Measurements from ENCODE around the gene OXTR.

Gene OXTR

DNA sequence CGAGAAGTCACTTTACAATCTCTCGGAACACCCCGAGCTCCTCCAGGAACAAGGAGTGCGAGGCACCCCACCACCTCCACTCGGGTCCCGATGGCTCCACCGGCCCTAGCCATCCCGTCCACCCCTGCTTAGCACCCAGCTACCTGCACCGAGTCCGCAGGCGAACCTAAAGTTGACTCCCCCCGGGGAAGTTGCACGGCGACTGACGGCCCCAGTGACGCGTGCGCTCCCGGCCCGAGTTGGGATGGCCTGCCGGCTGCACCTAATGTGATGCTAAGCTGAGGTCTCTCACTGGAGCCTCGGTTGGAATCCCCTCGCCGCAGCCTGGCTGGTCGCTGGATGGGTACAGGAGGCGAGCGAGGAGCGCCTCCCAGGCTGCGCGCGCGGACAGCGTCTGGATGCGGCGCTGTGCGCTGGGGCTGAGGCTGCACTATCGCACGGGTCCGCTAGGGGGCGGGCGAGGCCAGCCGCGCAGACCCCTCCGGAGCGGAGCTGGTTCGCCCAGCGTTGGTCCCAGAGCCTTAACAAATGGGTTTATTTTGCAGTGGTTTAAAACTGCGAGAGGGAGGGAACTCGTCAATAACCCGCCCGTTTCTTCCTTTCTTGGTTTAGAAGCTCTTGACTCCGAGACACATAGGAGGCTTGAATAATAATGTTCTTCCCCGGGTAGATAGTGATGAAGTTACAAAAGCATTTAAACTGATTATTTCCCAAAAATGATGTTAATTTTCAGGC is at the start of gene OXTR:
TSS of gene OXTR (minus strand) at position 526 of the 735 bp plus-strand sequence. CDS start 1,426 bp downstream, outside the sequence.
- DNase-seq: peak; percentile 30

DNA sequence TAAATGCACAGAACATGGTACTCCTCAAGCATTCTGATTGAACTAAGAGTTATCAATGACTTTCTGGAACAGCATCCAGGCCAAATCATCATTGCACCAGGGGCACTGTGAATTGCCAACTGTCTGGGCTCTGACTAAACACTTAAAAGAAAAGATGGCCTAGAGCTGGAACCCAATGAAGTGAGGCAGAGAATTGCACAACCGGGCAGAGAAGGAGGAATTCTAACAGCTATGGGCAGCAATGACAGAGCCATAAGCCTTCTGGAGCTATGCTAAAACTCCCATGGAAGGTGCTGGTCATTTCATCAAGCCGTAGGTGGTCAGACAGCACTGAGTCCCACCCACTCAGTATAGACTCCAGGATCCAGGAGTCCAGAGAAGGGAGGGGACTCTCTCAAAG is 48.1 kb upstream of the OXTR start:
- no peak for DNase-seq

DNA sequence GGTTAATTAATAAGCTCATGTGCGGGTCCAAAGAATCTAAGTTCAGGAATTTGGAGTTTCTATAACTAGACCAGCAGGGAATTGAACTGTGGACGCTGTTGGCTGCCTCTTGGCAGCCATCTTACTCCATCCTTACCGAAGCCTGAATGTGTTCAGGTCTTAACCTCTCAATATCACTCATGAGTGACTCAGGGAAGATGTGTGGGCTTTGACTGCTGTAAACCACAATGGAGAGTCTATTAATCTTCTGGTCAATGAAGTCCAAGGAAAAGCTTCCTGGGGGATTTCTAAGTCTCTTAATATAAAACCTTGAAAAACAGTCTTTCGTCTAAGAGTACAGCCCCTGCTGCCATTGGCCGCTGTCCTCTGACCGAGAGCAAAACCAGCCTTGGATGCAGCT is 46.7 kb upstream of the OXTR start:
- no peak for DNase-seq

DNA sequence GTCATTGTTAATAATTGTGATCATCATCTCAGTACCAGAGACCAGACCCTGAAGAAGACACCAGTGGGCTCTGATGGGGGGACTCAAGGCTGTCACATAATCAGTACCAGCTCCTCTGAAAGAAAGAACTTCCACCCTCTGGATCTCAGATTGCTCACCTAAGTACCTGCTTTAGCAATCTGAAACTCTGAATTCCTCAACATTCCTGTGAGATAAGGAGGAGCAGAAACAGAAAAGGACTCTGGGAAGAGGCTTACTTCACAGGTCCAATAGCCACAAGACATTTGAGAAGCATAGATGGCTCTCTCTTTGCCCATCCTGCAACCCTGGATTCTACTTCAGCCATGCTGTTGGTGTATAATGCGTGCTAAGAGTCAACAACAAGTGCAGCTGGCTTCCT is 44.0 kb upstream of the OXTR start:
- DNase-seq: no peak

DNA sequence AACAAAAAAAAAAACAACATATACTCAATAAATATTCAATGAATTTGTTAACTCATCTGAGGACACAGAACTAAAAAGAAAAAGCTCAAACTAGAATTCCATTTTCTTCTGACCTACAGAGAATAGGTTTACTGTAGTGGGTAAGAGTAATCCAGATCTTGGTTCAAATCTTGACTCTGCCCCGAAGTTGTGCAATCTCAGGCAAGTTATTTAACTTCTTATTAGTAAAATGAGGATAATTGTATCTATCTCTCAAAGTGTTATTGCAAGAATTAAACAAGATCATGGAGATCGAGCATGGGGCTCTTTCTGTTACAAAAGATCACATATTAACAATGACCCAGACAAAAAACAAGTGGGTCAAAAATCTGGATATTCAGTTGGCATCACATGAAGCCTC is 41.1 kb upstream of the OXTR start:
- no peak for DNase-seq

DNA sequence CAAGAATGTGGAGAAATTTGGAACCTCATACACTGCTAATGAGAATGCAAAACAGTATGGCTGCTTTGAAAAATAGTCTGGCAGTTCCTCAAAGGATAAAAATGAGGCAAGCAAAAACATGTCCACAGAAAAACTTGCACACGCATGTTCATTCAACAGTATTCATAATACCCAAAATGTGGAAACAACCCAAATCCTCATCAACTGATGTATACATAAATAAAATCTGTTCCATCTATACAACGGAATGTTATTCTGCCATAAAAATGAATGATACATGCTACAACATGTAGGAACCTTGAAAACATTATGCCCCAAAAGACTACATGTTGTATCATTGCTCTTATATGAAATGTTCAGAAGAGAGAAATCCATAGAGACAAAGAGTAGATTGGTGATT is 36.4 kb upstream of the OXTR start:
- no peak for DNase-seq

DNA sequence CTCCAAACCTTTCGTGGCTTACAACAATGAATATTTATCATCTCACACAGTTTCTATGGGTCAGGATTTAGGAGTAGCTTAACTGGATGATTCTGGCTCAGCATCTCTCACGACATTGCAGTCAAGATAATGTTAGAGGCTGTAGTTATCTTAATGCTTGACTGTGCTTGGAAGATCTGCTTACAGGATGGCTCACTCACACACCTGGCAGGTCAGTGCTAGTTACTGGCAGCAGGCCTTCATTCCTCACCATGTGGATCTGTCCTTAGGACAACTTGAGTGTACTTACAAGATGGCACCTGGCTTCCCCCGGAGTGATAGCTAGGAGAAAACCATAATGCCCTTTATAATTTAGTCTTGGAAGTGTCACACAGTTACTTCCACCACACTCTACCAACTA is 32.8 kb upstream of the OXTR start:
- no peak for DNase-seq

DNA sequence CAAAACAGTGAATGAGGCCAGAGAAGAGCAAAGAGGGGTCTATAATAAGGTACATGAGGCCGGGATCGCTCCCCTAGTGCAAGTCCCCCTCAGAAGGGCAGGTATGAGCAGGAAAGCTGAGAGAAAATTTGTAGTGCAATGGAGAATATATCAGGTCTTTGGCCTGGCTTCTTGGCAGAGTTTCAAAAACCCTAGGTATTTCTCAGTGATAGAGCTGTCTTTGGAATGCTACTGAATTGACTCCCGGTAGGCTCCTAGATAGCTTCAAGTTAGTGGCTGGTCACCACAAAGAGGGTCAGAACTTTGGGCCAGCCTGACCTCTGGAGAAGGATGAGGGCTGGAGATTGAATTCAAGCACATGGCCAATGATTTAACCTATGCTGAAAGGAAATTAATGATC is 30.6 kb upstream of the OXTR start:
- DNase-seq: no peak

DNA sequence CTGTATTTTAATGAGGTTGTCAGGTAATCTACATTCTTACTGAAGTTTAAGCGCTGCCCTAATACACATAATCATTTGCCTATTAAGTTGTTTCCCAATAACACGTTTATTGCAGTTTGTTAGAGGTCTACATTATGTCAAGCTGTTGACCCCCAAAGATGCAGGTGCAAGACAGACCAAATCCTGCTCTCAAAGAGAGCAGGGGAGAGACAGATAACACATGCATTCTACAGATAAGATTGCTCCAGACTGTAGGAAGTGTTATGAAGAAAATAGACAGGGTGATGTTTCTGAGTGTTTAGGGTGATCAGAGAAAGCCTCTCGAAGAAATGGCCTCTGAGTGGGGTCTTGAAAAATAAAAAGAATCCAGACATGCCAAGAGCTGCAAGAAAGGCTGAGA is 24.8 kb upstream of the OXTR start:
- no peak for DNase-seq

DNA sequence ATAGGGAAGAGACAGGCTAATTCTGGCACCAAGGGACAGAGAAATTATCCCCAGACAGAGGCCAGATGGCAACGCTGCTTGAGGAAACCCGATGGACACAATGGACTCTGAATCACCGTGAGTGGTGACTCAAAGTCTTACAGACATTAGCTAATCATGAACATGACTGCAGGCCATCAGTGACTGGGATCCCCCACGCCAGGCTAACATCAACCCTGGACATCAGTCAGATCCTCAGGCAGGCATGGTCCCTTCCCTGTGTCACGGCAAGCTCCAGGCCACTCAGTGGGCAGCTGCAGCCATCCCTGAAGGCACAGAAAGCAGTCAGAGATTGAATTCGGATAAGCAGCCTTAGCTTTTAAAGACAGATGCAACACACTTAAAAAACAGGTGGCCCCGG is 23.8 kb upstream of the OXTR start:
- DNase-seq: no peak

DNA sequence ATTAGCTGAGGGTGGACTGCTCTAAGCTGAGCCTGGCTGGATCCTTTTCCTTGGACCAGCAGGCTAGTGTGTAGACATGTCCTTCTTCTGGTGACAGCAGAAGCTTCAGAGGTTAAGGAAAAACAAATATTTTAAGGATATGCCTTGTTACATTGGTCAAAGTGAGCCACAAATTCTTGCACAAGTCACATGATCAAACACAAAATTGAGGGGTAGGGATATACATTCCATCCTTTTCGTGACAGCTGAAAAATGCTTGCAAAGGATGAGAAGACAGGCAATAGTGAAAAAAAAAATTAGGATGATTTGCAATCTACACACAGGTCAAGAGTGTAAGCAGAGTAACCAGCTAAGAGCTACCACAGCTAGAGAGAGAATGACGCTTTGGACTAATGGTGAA is 21.1 kb upstream of the OXTR start:
- no peak for DNase-seq

DNA sequence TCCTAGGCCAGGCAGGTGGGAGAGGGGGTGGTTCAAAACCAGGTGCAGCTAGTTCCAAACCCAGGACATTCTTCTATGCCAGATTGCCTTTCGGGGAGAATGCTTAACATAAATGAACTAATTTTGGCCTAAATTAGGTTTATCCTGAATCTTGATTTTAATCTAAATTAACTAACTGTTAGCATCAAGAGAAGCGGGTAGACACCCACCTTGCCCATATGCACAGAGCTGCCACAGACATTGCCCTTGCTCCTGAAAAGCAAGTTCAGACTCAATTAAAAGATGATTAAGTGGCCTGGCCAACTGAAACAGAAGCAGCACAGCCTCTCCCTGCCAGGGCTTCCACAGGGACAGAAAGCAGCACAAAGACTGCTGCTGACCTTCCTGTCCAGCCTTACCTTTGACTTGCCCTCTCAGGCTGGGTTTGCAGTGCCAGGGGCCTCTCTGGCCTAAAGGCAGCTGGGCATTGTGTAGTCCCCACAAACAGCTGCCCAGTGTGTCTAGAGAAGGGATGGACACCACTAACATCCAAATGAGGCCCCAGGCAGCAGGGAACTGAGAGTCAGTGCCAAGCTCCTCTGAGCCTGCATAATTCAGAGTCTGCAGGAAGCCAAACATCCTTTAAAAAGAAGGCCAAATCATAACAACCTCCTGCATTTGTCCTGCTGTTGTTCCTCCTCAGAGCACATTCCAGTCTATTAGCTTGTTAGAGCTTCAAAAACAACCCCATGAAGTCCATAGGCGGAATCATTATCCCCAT is 15.4 kb upstream of the OXTR start:
- no peak for DNase-seq

DNA sequence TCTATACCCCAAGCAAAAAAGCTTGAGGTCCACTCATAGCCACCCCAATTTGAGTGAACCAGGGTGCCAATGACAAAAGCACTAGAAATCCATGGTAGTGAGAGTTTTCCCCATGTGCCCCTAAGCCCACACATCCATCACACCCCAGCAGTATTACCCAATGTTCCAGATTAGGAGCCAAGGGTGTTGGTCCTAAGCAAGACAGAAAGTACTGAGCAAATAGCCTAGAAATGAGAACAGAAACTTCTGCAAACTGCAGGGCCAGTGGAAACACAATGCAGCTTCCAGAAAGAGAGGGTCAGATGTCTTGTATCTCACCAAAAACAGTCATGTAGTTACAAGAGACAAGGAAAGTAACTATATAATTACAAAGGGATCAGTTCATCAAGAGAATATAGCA is 10.9 kb upstream of the OXTR start:
- no peak for DNase-seq

DNA sequence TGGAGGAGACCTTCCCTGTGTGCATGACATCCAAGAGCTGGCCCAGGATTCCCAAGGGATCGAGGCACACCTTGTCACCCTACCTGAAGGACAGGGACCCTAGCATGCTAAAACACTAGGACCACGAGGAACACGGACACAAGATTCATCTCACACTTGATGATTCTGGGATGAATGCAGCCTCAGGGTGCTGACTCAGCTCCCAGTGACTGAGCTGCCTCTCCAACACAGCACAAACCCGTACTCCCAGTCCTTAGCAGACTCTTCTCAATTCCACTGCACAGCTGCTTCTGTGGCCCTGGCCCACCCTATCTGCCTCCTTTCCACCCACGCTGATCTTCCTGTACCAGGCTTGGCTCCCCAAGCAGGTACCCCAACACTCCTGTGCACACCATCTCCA is 9.1 kb upstream of the OXTR start:
- DNase-seq: no peak

DNA sequence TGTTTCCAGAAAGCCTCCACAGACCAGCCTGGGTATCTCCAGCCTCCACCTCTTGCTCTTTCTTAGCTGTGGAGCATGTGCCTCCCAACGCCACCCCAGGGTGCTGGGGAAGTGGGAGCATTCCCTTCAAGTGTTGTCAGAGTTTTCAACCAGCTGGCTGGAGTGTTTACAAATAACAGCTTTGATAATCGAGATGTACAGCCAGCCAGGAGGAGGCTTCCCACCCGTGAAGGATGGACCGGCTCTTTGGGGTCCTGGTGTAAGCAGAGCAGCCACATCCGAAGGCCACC is 8.5 kb upstream of the OXTR start:
- no peak for DNase-seq

DNA sequence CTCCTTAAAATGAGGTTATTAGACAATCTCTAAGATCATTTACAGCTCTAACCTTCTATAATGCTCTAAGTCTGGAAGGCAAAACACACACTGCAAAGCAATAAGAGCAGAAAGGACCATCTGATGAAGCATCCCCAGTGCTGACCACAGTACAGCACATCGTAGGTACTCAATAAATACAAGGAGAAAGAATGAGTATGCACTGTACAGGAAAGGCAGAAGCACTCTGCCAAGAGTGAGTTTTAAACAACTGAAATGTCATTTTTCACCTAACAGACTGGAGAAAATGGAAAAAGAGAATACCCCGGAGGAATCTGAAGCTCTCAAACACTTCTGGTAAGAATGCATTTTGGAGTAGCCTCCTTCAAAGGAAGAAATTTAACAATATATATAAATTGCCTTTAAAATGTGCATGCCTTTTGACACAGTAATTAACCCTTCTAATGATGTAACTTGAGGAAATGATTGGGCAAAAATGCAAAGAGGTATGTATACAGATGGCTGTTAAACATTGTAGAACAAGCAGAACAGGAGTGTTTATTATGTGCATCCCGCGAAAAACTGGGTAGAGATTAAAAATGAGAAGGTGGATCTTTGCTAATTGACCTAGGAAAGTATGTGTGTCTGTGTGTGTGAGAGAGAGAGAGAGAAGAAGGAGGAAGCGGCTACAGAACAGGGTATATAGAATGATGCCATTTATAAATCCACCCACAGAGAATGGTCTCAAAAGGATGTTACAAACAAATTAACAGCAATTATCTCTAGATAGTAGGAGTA is 8.0 kb upstream of the OXTR start:
- no peak for DNase-seq

DNA sequence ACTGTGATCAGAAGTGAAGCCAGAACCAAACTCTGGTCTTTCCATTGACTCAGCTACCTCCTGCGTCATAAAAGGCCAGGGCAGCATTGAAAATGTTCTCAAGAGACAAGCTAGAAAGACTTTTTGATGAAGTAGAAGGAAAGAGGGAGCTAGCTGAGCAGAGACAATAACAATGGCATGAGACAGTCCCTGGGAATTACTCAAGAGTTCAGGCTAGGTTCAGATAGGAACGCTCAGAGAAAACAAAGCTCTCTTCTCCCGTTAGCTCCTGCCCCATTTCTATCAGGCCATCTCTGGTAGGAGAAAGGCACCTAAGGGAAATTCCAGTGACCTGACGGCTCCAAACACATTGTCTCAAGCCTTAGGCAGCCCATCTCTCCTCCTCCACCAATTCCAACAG is 7.0 kb upstream of the OXTR start:
- DNase-seq: no peak

DNA sequence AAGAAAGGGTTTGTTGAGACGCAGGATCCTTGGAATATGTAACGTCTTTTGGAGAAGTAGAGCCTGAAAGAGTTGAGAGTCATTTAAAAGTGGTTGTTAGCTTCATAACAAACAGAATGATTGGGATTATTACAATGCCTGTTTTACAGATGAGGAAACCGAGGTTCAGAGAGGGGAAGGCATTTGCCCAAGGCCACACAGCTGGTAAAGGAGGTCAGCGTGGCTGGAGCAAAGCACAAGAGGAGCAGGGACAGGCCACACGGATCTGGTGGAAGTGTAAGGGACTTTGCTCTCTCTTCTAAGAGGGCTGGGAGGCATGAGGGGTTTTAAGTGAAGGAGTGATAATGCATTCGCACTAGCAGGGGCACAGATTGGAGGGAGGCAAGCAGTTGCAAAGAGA is 6.2 kb upstream of the OXTR start:
- no peak for DNase-seq

DNA sequence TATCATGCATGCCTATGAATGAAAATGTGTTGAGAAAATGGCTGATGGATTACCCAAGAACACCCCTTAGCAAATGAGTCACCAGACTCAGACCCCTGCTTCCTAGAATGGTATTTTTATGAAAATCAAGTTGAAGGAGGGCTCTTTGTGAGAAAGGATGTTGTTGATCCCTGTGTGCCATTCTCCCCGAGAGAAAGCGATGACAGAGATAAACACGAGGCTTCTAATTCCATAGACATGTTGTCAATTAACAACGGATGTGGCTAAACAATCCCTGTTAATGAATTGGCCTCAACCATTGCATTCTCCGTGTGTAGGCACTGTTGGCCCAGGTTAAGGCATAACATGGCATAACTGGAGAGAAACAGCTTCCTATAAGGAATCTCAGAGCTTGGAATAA is 5.8 kb upstream of the OXTR start:
- DNase-seq: no peak

DNA sequence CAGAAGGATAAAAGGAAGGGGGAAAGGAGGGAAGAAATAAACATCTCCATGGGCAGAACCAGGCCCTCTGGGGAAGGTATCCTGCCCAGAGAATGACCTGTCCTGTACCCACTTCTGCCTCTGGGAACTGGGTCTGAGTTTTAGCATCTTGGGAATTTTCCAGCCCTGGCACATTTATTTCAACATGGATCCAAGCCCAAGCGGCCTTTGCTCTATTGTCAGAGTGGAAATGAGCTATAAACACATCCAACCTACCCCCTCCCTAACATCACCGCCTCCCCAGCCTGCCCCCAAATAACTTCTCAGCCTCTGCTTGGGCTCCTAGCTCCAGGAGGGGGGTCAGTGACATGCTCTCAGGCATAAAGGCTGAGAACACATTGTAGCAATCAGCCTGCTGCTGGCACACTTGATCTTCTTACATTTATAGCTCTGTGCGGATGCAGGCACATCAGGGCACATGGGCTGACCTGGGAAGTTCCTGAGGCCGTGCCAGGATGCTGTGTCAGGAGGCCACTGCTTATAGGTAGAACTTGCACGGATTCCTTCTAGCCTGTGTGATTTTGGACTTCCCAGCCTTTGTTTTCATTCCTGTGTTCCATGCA is 4.6 kb upstream of the OXTR start:
- no peak for DNase-seq

DNA sequence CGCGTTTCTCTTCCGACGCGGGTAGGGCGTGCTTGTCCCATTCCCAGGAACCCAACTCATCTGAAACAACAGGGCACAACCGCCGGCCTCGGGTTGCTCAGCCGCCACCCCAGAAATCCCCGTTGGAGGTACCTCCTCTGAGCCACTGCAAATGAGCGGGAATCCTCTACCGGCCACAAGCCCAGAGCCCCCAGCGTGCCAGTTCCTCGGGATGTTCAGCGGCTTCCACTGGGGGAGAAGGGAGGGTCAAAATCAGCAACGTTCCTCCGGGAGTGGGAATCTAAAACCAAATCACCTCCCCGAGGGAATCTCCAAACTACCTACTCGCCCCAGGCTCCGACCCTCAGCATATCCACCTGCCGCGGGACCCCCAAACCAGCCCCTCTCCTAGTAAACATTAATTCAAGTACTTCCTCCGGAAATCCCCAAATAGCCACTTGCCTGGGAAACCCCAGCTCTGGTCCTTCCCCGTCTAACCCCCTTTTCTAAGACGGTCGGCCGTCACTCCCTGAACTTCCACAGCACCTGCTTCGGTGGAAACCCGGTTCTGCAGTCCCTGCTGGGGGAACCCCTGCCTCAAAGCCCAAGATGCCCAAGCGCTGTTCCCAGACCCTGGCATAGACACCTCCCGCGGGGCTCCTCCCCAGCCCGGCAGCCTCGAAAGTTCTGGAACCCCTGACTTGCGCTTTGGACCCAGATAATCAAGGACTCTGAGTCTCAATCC is 887 bp downstream of the OXTR start:
- DNase-seq: no peak

DNA sequence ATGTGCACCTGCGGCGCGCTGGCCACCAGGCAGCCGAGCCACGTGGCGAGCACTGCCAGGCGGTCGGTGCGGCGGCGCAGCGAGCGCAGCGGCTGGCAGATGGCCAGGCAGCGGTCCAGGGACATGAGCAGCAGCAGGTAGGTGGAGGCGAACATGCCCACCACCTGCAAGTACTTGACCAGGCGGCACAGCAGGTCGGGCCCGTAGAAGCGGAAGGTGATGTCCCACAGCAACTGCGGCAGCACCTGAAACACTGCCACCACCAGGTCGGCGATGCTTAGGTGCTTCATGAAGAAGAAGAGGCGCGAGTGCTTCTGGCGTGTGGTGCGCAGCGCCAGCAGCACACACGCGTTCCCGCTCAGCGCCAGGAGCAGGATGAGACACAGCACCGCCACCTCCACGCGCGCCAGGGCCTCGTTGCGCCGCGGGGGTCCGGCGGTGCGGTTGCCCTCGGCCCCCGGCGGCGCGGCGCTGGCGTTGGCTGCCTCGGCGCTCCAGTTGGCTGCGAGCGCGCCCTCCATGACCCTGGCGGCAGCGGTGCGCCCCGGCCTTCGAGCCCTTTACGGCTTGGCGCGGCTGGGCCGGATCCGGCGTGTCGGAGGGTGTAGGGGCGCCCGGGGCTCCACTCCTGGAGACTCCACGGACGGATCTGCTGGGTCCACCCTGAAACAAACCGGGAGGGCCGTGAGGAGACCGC is 1.6 kb downstream of the OXTR start:
- DNase-seq: peak; percentile 60

Measured in NCI-H510A (cell line).